ENCODE results near the gene TBC1D24. TPM values are rescaled to one million over a fixed set of nuclear protein-coding genes. Genes with fewer than 3 reads are reported as not detected.

Gene TBC1D24
- total and polyA plus RNA-seq, 9 of the 15 experiments (the other 6 are each of a cell fraction or from before 2014, with no cell fraction given): 1.7 to 22.6 (median 7.2) TPM

DNA sequence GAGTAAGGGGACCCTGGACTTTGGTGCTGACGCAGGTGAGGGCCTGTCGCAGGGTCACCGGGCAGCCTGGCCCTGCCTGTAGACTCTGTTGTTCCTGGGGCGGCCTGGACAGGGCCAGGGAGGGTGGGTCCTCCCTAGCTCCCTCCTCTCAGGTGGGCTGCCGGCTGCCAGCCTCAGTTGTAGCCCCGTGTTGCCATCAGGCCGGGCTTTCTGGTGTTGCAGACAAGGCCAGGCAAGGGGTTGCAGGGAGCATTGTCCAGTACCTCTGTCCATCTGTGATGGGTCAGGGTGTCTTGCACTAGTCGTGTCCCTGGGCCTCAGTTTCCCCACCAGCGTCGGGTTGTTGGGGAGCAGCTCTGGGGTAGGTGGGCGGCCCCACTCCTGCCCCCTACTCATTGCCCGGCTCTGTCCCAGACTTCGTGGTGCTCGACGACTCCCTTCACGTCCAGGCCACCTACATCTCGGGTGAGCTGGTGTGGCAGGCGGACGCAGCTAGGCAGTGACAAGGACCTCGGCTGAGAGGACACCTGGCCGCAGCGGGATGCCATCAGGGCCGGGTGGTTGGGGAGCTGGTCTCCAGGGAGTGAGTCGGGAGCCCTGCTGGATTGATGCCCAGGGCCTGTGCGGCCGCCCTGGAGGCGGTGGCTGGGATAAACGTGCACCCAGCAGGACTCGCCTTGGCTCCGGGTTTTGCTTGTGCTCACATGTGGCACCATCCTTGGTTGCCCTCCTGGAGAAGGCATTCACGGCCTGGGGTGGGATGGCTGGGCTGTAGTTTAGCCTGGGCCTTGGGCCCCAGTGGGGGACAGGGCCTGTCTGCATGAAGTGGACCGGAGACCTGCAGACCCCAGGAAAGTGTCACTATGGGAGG is 54.4 kb downstream of the TBC1D24 start:
- Histone ChIP-seq H3K4me1 (replicated peaks in 1 of 2; ENCODE audit: control insufficient read depth in 2 of 2, insufficient read depth in 2 of 2, low read length in 2 of 2) (peaks cover 6 to 62% of the 10 kb centered on the region in 2 experiments; a peak in 3 of 5 replicates), H3K79me2 (ENCODE audit: control insufficient read depth, insufficient read depth, low read length) (no peaks in the 10 kb centered on the region), H2AFZ (ENCODE audit: low read depth, low read length) (no peak overlapping the region), H3K36me3 (ENCODE audit: control insufficient read depth, insufficient read depth, low read length) (peaks cover 58% of the 10 kb centered on the region; the same call in 2 of the 3 replicates), H3K4me2 (ENCODE audit: insufficient read depth, low read length) (no peak overlapping the region), H3K4me3 (no peak overlapping the region), H3K9me3 (replicated peaks; ENCODE audit: control insufficient read depth, insufficient read depth, low read depth, low read length) (no peaks in the 10 kb centered on the region), H3K9me1 (ENCODE audit: control insufficient read depth, insufficient read depth, low read length) (peaks cover 3% of the 10 kb centered on the region), H3K9ac (ENCODE audit: insufficient read depth in 1 of 2, low read depth in 2 of 2, low read length in 2 of 2) (peak overlapping the region in 1 of 2 experiments; percentile 26; a peak in 1 of 4 replicates), H4K20me1 (replicated peaks; ENCODE audit: control insufficient read depth, insufficient read depth, low read length) (no peaks in the 10 kb centered on the region), H3K27me3 (ENCODE audit: control insufficient read depth in 2 of 2, insufficient read depth in 2 of 2, low read length in 2 of 2) (no peaks in the 10 kb centered on the region), H3K27ac (ENCODE audit: extremely low read depth, low read depth, low read length) (no peak overlapping the region)
- ATAC-seq (no peak), FAIRE-seq (no peak), DNase-seq (ENCODE audit: extremely low read depth in 1 of 4, low spot score in 3 of 4) (peak in 1 of 4 experiments; percentile 38)
- TF ChIP-seq BRF1 (IDR thresholded peaks at IDR 0.05; ENCODE audit: borderline replicate concordance, extremely low read depth, insufficient read length) (no peak), MTA1 (IDR thresholded peaks at IDR 0.05; ENCODE audit: borderline replicate concordance) (no peak), POLR2G (IDR thresholded peaks at IDR 0.05; ENCODE audit: low read depth, low read length) (peak; percentile 30; the same call in 1 of the 2 replicates)
- TF ChIP-seq, protein P1, sequence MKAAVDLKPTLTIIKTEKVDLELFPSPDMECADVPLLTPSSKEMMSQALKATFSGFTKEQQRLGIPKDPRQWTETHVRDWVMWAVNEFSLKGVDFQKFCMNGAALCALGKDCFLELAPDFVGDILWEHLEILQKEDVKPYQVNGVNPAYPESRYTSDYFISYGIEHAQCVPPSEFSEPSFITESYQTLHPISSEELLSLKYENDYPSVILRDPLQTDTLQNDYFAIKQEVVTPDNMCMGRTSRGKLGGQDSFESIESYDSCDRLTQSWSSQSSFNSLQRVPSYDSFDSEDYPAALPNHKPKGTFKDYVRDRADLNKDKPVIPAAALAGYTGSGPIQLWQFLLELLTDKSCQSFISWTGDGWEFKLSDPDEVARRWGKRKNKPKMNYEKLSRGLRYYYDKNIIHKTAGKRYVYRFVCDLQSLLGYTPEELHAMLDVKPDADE (conservative IDR thresholded peaks at IDR 0.05; ENCODE audit: control insufficient read depth, low read depth, low read length): no peak
- CTCF ChIA-PET (ENCODE audit: low intra/inter-chr PET ratio): no interaction called here
- no TSS peak for BruUV-seq (replicated peaks)
- POLR2A ChIA-PET: interaction anchor here (0.6 to 1.6 kb wide), 3 partner anchors 9 to 374 kb away, joined by 3 to 11 read pairs (median 7); partner anchors contain the start of genes AMDHD2 and TRAF7
- intact Hi-C loops (cut with micrococcal nuclease): no loop called here
- WGBS (ENCODE audit: insufficient coverage, low coverage, missing lambda C conversion rate): 88% methylated on average over 26 of the region's 32 CpGs
- in situ Hi-C loops (cut with MboI): no loop called here
